CD4-positive, alpha-beta T cell treated with Interleukin-15 for 4 hours (primary cell): ENCODE results near the gene C1orf174.
"Not testable (repeated sequence)": the region's sequence is repeated elsewhere in the genome, so short reads cannot be mapped to it uniquely, and the experiment has no call there.

ENCODE experiments used
- DNase-seq: peaks from one replicate; pipeline ENCODE4 v3.0.0-alpha.2; 2020; ENCODE audit warnings: low spot score

Gene C1orf174

DNA sequence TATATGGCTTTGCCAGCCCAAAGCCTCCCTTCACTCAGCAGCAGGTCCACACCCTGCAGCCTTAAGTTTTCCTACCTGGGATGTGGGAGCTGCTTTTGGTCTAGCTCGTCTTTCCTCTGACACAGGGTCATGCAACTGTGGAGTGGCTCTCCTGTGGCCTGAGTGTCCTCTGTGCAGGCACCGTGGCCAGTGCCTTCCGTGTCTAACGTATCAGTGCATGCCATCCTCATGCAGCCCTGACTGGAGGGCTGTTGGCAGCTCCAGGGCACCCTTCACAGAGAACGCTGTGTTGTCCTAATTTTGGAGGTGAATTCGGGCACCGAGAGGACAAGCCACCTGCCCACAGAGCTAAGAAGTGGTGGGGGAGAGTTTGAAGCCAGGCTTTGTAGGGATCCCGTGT is 25.7 kb upstream of the C1orf174 start:
- no peak for DNase-seq

- DNase-seq, result no peak
Measured at GRCh38 chr1:3925256-3925655, 25.2 kb upstream of the C1orf174 start.

GRCh38 chr1:3924825-3925220 is 24.8 kb upstream of the C1orf174 start:
- no peak for DNase-seq

DNA sequence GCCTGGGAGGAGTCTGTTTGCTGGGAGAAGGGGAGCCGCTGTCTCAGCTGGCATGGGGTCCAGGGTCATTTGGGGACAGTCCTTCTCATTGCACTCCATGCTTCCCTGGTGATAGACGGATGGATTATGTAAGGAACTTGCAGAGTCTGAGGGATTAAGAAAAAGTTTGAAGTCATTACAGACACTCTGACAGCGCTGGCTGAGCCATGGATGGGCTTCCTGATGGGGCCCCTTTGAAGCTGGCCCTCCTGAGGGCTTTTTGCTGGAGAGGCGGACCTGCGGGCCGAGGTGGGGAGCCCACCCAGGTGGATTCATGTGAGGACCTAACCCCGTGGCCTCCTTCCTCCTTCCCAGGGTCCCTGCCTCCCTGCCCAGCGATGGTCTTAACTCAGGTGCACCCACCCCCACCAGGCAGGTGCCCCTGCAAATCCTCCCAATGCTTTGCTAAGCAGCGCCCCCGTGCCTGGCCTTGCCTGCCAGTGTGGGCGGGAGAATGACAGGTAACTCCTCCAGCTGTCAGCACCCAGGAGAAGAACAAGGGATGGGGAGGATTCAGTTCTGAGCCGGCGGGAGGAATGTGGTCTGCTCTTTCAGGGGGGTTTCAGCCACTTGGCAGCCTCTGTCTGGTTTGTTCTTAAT is 24.2 kb upstream of the C1orf174 start:
- no peak for DNase-seq

GRCh38 chr1:3923378-3924185 is 23.5 kb upstream of the C1orf174 start:
- DNase-seq, result no peak

DNA sequence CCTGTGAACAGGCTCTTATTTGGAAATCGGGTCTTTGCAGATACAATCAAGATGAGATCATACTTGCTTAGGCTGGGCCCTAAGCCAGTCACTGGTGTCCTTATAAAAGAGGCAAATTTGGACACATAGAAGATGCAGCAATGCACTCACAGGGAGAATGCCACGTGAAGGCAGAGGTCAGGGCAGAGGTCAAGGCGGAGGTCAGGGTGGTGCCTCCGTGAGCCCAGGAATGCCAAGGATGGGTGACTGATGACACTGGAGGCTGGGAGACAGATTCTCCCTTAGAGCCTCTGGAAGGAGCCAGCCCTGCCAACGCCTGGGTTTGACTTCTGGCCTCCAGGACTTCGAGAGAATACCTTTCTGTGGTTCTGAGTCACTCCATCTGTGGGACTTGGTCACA is 22.8 kb upstream of the C1orf174 start:
- DNase-seq, result no peak

DNA sequence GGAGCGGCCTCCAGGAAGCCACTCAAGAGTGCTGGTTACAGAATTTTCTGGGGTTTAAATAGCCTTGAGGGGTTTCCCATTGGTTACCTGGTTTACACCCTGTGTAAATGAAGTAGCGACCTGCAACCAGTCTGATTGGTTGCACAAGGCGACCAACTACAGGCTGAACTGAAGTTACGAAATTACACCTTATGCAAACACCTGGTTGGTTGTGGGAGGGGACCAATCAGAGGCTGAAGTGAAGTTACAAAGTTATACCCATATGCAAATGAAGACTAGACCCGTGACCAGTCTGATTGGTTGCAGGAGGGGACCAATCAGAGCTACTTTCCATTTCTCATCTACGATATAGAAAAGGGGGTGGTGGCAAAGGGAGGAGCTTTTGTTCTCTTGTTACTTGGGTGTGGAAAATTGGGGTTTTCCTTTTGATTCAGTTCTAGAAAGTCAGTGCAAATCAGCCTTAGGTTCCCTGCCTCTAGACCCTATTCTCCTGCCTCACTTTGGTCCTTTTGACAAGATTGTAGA is 22.2 kb upstream of the C1orf174 start:
- peak; percentile 51 for DNase-seq

GRCh38 chr1:3921765-3922164 is 21.7 kb upstream of the C1orf174 start:
- no peak for DNase-seq

GRCh38 chr1:3919706-3920105 is 19.6 kb upstream of the C1orf174 start:
- DNase-seq, result no peak

- DNase-seq, result no peak
Measured at GRCh38 chr1:3918966-3919611, 19.0 kb upstream of the C1orf174 start.

GRCh38 chr1:3918359-3918758 is 18.3 kb upstream of the C1orf174 start:
- not testable (repeated sequence) for DNase-seq

GRCh38 chr1:3917761-3918160 is 17.7 kb upstream of the C1orf174 start:
- no peak for DNase-seq

DNA sequence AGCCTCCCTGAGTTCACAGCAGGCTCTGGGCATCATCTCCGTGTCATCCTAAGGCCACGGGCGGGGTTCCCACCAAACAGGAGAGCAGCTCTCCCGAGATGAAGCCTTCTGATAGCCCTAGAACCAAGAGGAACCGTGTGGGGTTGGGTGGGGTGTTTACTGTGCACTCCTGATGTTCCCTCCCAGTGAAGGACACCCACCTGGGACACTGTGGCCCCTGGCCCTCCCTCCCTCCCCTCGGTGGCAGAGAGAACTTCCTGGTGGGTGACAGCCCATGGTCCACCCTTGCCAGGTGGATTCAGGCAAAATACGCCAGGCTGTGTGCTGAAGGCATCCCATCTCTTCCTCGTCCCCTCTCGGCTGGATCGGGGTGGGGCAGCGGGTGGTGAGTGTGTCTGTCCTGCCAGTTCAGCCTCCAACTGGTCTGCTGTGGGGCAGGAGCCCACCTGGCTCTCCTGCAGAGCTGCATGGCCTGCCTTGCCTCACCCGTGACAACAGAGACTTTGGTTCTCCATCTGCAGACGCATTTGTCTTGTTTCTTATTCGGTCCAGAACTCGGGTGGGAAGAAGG is 15.6 kb upstream of the C1orf174 start:
- DNase-seq, result no peak

GRCh38 chr1:3914911-3915310 is 14.8 kb upstream of the C1orf174 start:
- DNase-seq, result no peak

- DNase-seq, result no peak
Measured at GRCh38 chr1:3914331-3914851, 14.3 kb upstream of the C1orf174 start.

- no peak for DNase-seq
Measured at GRCh38 chr1:3912809-3913685, 13.0 kb upstream of the C1orf174 start.

GRCh38 chr1:3911981-3912808 is 12.1 kb upstream of the C1orf174 start:
- DNase-seq, result no peak

GRCh38 chr1:3910857-3911845 is 11.1 kb upstream of the C1orf174 start:
- peak; percentile 70 for DNase-seq

- no peak for DNase-seq
Measured at GRCh38 chr1:3910049-3910731, 10.1 kb upstream of the C1orf174 start.
